AG04449 (cell line): ENCODE data around the gene BAZ2B.

ENCODE experiments used
- CTCF ChIA-PET: fragments of 350-600 bp; formaldehyde crosslinking; extraction: SDS; loops from one replicate; lab custom pipeline; 2021; ENCODE audit warnings: antibody characterized with exemption; lab: Yijun Ruan, JAX
- POLR2A ChIA-PET: fragments of 400-600, 350-600 bp; formaldehyde crosslinking; extraction: SDS; loops from one replicate; lab custom pipeline; 2020; ENCODE audit warnings: antibody characterized with exemption, inconsistent platforms; lab: Yijun Ruan, JAX
- DNase-seq: peaks from one replicate; pipeline ENCODE4 v3.0.0-alpha.2; 2010; ENCODE audit warnings: low read depth, low spot score
- H3K4me3 ChIP-seq: 2 replicates; pipeline ENCODE4 v1.5.1; 2011; ENCODE audit warnings: low read depth, mild to moderate bottlenecking, control low read depth, low read length
- TF ChIP-seq, protein P1 (sequence below): IDR thresholded peaks from one replicate; pipeline ENCODE4 v1.5.1; 2011; ENCODE audit warnings: mild to moderate bottlenecking, moderate library complexity, low read length, control low read depth, inconsistent platforms; ENCODE audit not compliant: insufficient read depth; ENCODE audit errors: missing control alignments

The BAZ2B gene

DNA sequence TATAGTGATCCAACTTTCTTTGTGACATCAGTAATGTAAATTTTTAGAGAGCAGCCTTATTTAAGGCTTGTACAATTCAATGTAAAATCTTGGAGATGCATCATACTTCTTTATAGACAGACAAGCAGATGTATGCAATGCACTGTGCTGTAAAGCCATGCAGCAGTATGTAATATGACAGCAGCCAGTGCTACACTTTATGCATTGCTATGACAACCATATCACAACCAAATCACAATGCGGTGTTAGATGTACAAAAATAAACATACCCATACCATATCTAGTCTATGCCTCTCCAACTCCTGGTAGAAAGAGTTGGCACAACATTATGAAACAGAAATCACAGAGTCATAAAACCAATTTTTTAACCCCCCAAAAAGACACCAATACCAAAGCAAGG lies 219.5 kb downstream of the BAZ2B start:
- TF ChIP-seq, protein P1, sequence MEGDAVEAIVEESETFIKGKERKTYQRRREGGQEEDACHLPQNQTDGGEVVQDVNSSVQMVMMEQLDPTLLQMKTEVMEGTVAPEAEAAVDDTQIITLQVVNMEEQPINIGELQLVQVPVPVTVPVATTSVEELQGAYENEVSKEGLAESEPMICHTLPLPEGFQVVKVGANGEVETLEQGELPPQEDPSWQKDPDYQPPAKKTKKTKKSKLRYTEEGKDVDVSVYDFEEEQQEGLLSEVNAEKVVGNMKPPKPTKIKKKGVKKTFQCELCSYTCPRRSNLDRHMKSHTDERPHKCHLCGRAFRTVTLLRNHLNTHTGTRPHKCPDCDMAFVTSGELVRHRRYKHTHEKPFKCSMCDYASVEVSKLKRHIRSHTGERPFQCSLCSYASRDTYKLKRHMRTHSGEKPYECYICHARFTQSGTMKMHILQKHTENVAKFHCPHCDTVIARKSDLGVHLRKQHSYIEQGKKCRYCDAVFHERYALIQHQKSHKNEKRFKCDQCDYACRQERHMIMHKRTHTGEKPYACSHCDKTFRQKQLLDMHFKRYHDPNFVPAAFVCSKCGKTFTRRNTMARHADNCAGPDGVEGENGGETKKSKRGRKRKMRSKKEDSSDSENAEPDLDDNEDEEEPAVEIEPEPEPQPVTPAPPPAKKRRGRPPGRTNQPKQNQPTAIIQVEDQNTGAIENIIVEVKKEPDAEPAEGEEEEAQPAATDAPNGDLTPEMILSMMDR = no peak
- no peak for DNase-seq
- POLR2A ChIA-PET = no interaction called here
- CTCF ChIA-PET = interaction anchor here (2.2 kb wide), 1 partner anchor 22 kb away, joined by 4 read pairs; no protein-coding TSS in a partner anchor
- no peak overlapping the region for H3K4me3 ChIP-seq

DNA sequence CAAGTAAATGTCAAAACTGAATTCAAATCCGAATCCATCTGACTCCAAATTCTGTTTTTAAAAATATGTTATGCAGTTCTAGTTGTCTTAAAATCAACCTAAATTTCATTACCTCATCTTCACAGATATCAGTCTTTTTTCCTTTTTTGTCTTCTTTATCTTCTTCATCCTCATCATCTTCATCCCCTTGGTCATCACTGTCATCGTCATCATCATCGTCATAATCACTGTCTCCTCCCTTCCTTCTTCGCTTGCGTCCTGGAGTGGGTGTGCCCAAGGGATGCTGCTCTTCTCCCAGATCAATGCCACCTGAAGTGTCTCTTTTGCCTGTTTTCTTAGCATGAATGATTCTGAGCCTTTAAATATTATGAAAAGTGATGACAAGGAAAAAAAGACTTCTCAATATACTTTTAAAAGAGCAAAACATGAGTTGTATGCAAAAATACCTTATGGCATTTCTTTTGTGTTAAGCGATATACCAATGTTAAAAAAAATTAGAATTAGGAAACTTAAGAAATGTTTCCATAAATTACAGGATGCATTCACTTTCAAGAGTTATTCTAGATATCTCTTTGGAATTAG lies 233.8 kb downstream of the BAZ2B start:
- TF ChIP-seq, protein P1 = no peak
- CTCF ChIA-PET = no interaction called here
- POLR2A ChIA-PET = no interaction called here
- no peak for DNase-seq
- H3K4me3 ChIP-seq = no peak overlapping the region

DNA sequence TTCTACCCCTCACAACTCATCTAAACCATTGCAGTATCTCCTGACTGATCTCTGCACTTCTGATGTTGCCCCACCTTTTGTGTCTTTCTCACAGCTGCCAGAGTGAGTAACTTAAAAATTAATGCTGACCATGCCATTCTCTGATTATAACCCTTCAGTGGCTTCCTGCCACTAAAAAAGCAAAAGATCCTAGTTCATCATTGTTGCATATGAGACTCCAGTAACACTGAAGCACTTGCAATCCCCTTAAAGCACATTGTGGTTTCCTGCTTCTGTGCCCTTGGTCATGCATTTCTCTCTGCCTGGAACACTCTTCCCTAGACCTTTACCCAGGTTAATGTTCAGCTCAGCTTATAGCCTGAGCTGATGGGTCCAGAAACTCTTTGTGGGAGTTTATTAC lies 234.8 kb downstream of the BAZ2B start:
- H3K4me3 ChIP-seq = no peak overlapping the region
- ChIA-PET CTCF (no interaction called here), POLR2A (no interaction called here)
- DNase-seq = no peak
- TF ChIP-seq, protein P1 = no peak

DNA sequence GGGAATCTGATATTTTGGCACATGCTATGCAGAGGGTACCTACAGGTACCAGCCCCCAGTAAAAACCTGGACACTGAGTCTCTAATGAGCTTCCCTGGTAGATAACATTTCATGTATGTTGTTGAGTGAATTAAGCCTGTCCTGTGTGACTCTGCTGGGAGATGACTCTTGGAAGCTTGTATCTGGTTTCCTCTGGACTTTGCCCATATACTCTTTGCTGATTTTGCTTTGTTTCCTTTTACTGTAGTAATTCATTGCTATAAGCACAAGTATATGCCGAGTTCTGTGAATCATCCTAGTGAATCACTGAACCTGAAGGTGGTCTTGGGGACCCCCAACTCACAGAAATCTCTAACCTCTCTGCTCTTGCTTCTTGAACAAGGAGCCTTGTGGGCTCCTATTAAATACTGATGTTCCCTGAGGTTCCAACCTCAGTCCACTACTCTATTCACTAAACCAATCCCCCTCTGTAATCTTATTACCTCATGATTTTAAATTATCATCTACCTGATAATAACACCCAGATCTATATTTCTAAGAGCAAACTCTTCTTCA lies 235.6 kb downstream of the BAZ2B start:
- POLR2A ChIA-PET = no interaction called here
- TF ChIP-seq, protein P1 = no peak
- CTCF ChIA-PET = no interaction called here
- no peak for DNase-seq
- H3K4me3 ChIP-seq = no peak overlapping the region

DNA sequence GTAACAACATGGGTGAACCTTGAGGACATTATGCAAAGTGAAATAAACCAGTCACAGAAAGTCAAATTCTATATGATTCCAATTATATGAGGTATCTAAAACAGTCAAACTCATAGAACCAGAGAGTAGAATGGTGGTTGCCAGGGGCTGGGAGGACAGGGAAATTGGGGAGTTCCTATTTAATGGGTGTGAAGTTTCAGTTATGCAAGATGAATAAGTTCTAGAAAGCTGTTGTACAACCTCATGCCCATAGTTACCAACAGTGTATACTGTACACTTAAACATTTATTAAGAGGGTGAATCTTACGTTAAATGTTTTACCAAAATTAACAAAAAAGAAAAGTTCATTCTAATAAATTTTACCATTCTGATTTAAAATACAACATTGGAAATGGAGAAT lies 237.2 kb downstream of the BAZ2B start:
- POLR2A ChIA-PET = no interaction called here
- no peak overlapping the region for H3K4me3 ChIP-seq
- CTCF ChIA-PET = no interaction called here
- TF ChIP-seq, protein P1 = no peak
- no peak for DNase-seq

DNA sequence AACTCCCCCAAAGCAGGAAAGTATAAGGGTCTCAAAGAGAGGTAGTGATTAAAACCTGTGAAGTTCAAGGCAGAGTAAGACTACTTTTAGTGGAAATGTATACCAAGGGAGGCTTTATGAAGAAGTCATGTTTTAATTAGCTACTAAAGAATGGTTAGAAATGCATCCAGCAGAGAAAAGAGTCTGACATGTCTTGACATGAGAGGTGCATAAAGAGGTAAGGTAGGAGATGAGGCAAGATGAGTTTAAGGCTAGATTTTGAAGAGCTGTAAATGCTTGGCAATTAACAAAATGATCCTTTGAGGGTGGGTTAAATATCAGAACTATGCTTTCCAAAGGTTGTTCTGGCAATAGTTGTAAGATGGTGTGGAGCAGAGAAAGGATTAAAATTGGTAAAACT lies 241.1 kb downstream of the BAZ2B start:
- ChIA-PET POLR2A (no interaction called here), CTCF (interaction anchor here (1.2 to 2.2 kb wide), 4 partner anchors 11 to 23 kb away, joined by 3 to 7 read pairs (median 4); no protein-coding TSS in a partner anchor)
- TF ChIP-seq, protein P1 = no peak

More for the DNA sequence above, 241.1 kb downstream of the BAZ2B start:
- no peak for DNase-seq
- H3K4me3 ChIP-seq = no peak overlapping the region
